Mesenchymal stem cell (in vitro differentiated cells and primary cell): ENCODE measurements around the gene EN2.

Experiments
- DNase-seq: peaks from one replicate; pipeline ENCODE4 v3.0.0-alpha.2; 2013
- H2AFZ ChIP-seq: one replicate; pipeline ENCODE4 v1.6.1; 2013; ENCODE audit warnings: low read depth, mild to moderate bottlenecking, control low read depth, inconsistent platforms, low read length, moderate library complexity
- H2AK5ac ChIP-seq: 2 replicates; pipeline ENCODE4 v1.6.1; 2013; ENCODE audit warnings: low read length, moderate library complexity, mild to moderate bottlenecking, inconsistent platforms; ENCODE audit not compliant: severe bottlenecking
- H2BK120ac ChIP-seq: one replicate; pipeline ENCODE4 v1.6.1; 2013; ENCODE audit warnings: low read depth, mild to moderate bottlenecking, inconsistent platforms, low read length, moderate library complexity
- H2BK12ac ChIP-seq, 2 experiments: one replicate each; pipeline ENCODE4 v1.6.1; 2013; ENCODE audit warnings: inconsistent platforms in 2 of 2, low read length in 2 of 2, mild to moderate bottlenecking in 2 of 2, moderate library complexity in 2 of 2, control low read depth in 1 of 2
- H2BK15ac ChIP-seq: one replicate; pipeline ENCODE4 v1.6.1; 2013; ENCODE audit warnings: mild to moderate bottlenecking, low read depth, inconsistent platforms; ENCODE audit not compliant: poor library complexity, severe bottlenecking
- H2BK5ac ChIP-seq: 2 replicates; pipeline ENCODE4 v1.6.1; 2013; ENCODE audit warnings: low read depth, mild to moderate bottlenecking, low read length, control low read depth, inconsistent platforms; ENCODE audit not compliant: poor library complexity, severe bottlenecking
- H3K14ac ChIP-seq, 2 experiments: one replicate each; pipeline ENCODE4 v1.6.1; 2013; ENCODE audit warnings: inconsistent platforms in 2 of 2, low read length in 2 of 2, control low read depth in 1 of 2, mild to moderate bottlenecking in 1 of 2, moderate library complexity in 1 of 2
- H3K18ac ChIP-seq, 2 experiments: one replicate each; pipeline ENCODE4 v1.6.1; 2013; ENCODE audit warnings: inconsistent platforms in 2 of 2, low read length in 2 of 2, control low read depth in 1 of 2, low read depth in 1 of 2, mild to moderate bottlenecking in 1 of 2
- H3K23ac ChIP-seq, 2 experiments: one replicate each; pipeline ENCODE4 v1.6.1; 2013; ENCODE audit warnings: inconsistent platforms in 2 of 2, low read length in 2 of 2, mild to moderate bottlenecking in 2 of 2, moderate library complexity in 2 of 2, control low read depth in 1 of 2
- H3K27ac ChIP-seq: 2 replicates; pipeline ENCODE4 v1.5.1; 2013; ENCODE audit warnings: mild to moderate bottlenecking, moderate library complexity, low read length, control low read depth, inconsistent platforms; ENCODE audit not compliant: poor library complexity, severe bottlenecking
- H3K27me3 ChIP-seq, 2 experiments: 2 replicates each; pipeline versions ENCODE4 v1.6.1 to v1.7.0; 2013; ENCODE audit warnings: low read length in 2 of 2, mild to moderate bottlenecking in 2 of 2, moderate library complexity in 2 of 2, control low read depth in 1 of 2, inconsistent platforms in 1 of 2; ENCODE audit not compliant: control insufficient read depth in 1 of 2, insufficient read depth in 1 of 2
- H3K36me3 ChIP-seq, 2 experiments: 2 replicates each; pipeline versions ENCODE4 v1.6.1 to v1.7.0; 2013; ENCODE audit warnings: low read length in 2 of 2, control low read depth in 1 of 2, inconsistent platforms in 1 of 2, low read depth in 1 of 2, mild to moderate bottlenecking in 1 of 2; ENCODE audit not compliant: insufficient read depth in 2 of 2, control insufficient read depth in 1 of 2
- H3K4ac ChIP-seq, 2 experiments: one replicate each; pipeline ENCODE4 v1.6.1; 2013; ENCODE audit warnings: inconsistent platforms in 2 of 2, low read length in 2 of 2, mild to moderate bottlenecking in 2 of 2, moderate library complexity in 2 of 2, control low read depth in 1 of 2, low read depth in 1 of 2
- H3K4me1 ChIP-seq: 2 replicates; pipeline ENCODE4 v1.6.1; 2013; ENCODE audit warnings: low read depth, low read length, control low read depth; ENCODE audit not compliant: control insufficient read depth, insufficient read depth
- H3K4me2 ChIP-seq: 2 replicates; pipeline ENCODE4 v1.6.1; 2013; ENCODE audit warnings: low read length, mild to moderate bottlenecking, inconsistent platforms; ENCODE audit not compliant: poor library complexity, severe bottlenecking
- H3K4me3 ChIP-seq, 2 experiments: 2 replicates each; pipeline versions ENCODE4 v1.5.1 to v1.7.0; 2013; ENCODE audit warnings: low read length in 2 of 2, mild to moderate bottlenecking in 2 of 2, control low read depth in 1 of 2, low read depth in 1 of 2; ENCODE audit not compliant: insufficient read depth in 1 of 2
- H3K79me1 ChIP-seq: replicated peaks from 2 replicates; pipeline ENCODE4 v1.6.1; 2013; ENCODE audit warnings: mild to moderate bottlenecking, control low read depth, low read length, inconsistent platforms; ENCODE audit not compliant: poor library complexity, severe bottlenecking
- H3K9ac ChIP-seq: 2 replicates; pipeline ENCODE4 v1.7.0; 2013; ENCODE audit warnings: mild to moderate bottlenecking, low read length, moderate library complexity
- H3K9me3 ChIP-seq: 2 replicates; pipeline ENCODE4 v1.7.0; 2013; ENCODE audit warnings: mild to moderate bottlenecking, low read length; ENCODE audit not compliant: control insufficient read depth
- H4K8ac ChIP-seq: one replicate; pipeline ENCODE4 v1.6.1; 2013; ENCODE audit warnings: inconsistent platforms, mild to moderate bottlenecking, low read length, moderate library complexity
- H4K91ac ChIP-seq: one replicate; pipeline ENCODE4 v1.6.1; 2013; ENCODE audit warnings: mild to moderate bottlenecking, low read length, inconsistent platforms
- WGBS: methylation state at CpG from one replicate; pipeline ENCODE4 v1.1.7; 2013; ENCODE audit warnings: mixed read lengths; 5-methylcytosine and 5-hydroxymethylcytosine counted together

EN2 gene

DNA sequence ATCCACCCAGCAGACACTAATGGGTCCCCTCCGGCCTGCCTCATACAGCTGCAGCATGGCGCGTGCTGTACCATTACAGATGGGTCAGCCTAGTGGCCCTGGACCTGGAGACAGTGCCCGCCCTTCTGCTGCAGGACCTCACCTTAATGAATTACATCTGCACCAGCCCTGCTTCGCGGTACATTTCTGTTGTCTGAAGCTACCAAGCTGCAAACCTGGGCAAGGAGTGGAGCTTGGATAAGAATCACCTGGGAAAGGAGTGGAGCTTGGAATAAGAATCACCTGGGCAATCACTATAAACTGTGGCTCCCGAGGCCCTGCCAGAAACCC, 33.0 kb upstream of the EN2 start:
- Histone ChIP-seq H2AK5ac (no peak overlapping the region), H2BK12ac (no peak overlapping the region), H3K4ac (no peak overlapping the region), H3K36me3 (no peaks in the 10 kb centered on the region), H3K27me3 (peaks cover 25 to 73% of the 10 kb centered on the region in 2 experiments), H2BK5ac (no peak overlapping the region), H2BK120ac (no peak overlapping the region), H3K14ac (no peak overlapping the region), H3K9ac (no peak overlapping the region), H2BK15ac (no peak overlapping the region), H2AFZ (no peak overlapping the region), H3K79me1 (no peaks in the 10 kb centered on the region), H4K91ac (no peak overlapping the region), H3K27ac (no peak overlapping the region), H3K23ac (no peak overlapping the region), H3K4me2 (no peak overlapping the region), H3K4me3 (no peak overlapping the region), H4K8ac (no peak overlapping the region), H3K9me3 (peaks cover 6% of the 10 kb centered on the region), H3K4me1 (no peaks in the 10 kb centered on the region), H3K18ac (no peak overlapping the region)
- DNase-seq, result no peak
- 70% methylated on average over 7 of the region's 7 CpGs for WGBS

DNA sequence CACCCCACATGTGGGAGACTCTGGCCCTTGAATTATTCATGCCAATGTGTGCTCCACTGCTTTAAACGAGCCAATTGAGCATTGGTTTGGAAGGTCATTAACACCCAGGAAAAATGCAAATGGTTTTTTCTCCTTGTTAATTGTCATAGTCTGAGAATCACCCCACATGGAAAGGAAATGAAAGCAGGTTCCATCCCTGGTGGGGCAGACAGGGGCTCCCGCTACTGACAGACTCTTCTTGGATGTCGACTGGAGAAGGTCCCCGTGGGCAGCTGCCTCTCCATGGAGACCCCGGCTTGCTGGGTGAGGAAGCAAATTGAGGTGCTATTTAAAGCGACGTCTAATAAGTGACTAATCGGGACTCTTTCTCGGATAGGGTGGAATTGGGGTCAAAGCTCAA, 32.0 kb upstream of the EN2 start:
- Histone ChIP-seq H3K79me1 (no peaks in the 10 kb centered on the region), H2BK120ac (no peak overlapping the region), H2BK5ac (no peak overlapping the region), H3K4ac (no peak overlapping the region), H2AK5ac (no peak overlapping the region), H4K8ac (no peak overlapping the region), H3K23ac (no peak overlapping the region), H2BK12ac (no peak overlapping the region), H3K27ac (no peak overlapping the region), H3K18ac (no peak overlapping the region), H3K4me3 (no peak overlapping the region), H4K91ac (no peak overlapping the region), H3K27me3 (peaks cover 30 to 74% of the 10 kb centered on the region in 2 experiments), H3K4me2 (no peak overlapping the region), H3K9ac (no peak overlapping the region), H2BK15ac (no peak overlapping the region), H2AFZ (no peak overlapping the region), H3K14ac (no peak overlapping the region), H3K9me3 (peaks cover 6% of the 10 kb centered on the region), H3K36me3 (no peaks in the 10 kb centered on the region), H3K4me1 (no peaks in the 10 kb centered on the region)
- no peak for DNase-seq
- WGBS, result 75% methylated on average over 9 of the region's 9 CpGs

DNA sequence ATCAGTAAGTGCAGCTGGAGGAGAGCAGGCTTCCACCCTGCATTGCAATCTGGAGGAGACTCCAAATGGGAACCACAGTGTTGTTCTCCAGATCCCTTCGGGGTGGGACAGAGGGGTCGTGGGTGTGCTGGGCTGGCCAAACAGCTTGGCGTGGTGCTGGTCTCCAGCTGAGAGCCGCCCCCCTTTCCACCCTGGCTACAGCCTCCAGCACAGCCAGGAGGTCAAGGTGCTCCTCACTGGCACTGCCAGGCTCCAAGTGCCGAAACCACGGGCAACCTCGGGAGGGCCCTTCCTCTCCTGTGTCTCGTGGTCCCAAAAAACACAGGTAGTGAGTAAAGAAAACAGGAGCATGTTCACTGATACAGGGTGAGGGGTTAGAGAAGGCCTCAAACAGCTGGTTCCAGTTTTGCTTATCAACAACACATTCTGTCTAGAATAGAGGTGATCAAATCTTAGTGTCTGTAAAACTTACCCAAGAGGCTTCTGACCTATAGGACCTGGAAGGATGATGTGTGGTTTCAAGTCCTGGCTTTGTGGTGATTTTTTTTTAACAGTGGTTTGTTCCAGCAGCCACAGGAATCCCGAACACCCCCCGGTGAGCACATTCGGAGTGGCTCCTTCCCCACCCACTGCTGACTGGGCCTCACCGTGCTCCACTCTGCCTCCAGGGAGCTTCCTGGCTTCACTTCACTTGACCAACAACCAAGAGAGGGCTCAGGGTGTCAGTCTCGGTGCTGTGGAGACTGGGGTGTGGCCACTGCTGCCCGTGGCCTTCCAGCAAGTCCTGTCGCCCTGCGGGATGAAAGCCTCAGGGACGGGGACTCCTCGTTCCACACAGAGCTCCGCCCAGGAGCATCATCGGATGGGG, 31.2 kb upstream of the EN2 start:
- H3K4me2 ChIP-seq, result no peak overlapping the region
- no peak overlapping the region for H3K14ac ChIP-seq
- H3K4me1 ChIP-seq, result no peaks in the 10 kb centered on the region
- peaks cover 30 to 70% of the 10 kb centered on the region in 2 experiments for H3K27me3 ChIP-seq
- H3K36me3 ChIP-seq, result no peaks in the 10 kb centered on the region
- no peak overlapping the region for H3K18ac ChIP-seq
- H3K4ac ChIP-seq, result no peak overlapping the region
- H3K9me3 ChIP-seq, result peaks cover 6% of the 10 kb centered on the region
- no peak overlapping the region for H2AFZ ChIP-seq
- no peak overlapping the region for H3K4me3 ChIP-seq
- no peak overlapping the region for H4K91ac ChIP-seq
- H2BK15ac ChIP-seq, result no peak overlapping the region
- H3K27ac ChIP-seq, result no peak overlapping the region
- no peak overlapping the region for H2BK120ac ChIP-seq
- WGBS, result 82% methylated on average over 20 of the region's 20 CpGs
- no peak overlapping the region for H3K23ac ChIP-seq
- H3K9ac ChIP-seq, result no peak overlapping the region
- no peaks in the 10 kb centered on the region for H3K79me1 ChIP-seq
- DNase-seq, result no peak
- H2BK12ac ChIP-seq, result no peak overlapping the region
- H2BK5ac ChIP-seq, result no peak overlapping the region
- H2AK5ac ChIP-seq, result no peak overlapping the region
- no peak overlapping the region for H4K8ac ChIP-seq

DNA sequence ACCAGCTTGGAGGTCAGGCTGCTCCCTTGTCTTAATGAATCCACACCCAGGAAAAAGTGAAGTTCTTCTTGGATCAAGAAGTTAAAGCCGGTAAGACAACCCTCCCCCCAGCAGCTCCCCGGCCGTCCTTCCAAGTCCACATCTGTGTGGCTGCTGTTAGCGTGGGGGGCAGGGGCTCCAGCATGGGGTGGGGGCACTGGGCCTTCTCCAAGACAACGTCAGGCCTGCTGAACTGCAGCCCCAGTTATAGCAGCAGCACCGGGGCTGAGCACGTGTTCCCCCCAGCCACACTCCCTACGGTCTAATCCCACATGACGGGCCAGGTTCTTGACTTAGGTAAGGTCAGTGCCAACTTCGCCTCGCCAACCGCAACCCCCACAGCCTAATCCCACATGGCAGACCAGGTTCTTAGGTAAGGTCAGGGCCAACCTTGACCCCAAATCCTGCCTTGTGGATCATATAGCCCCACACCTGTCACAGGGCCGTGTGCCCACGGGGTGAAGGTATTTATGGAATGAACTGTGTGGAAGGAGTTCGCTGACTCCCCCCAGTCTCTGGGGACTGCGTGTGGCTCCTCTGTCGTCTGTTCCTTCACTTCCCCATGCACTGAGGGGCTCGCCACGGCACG, 30.4 kb upstream of the EN2 start:
- Histone ChIP-seq H4K91ac (no peak overlapping the region), H3K4me3 (no peak overlapping the region), H2AFZ (no peak overlapping the region), H3K14ac (no peak overlapping the region), H3K27ac (no peak overlapping the region), H4K8ac (no peak overlapping the region), H3K79me1 (no peaks in the 10 kb centered on the region), H2BK12ac (no peak overlapping the region), H2BK5ac (no peak overlapping the region), H3K27me3 (peaks cover 28 to 73% of the 10 kb centered on the region in 2 experiments), H3K36me3 (no peaks in the 10 kb centered on the region), H3K4me1 (no peaks in the 10 kb centered on the region), H2BK15ac (no peak overlapping the region), H2AK5ac (no peak overlapping the region), H3K4me2 (no peak overlapping the region), H3K9me3 (peaks cover 6% of the 10 kb centered on the region), H3K9ac (no peak overlapping the region), H3K23ac (no peak overlapping the region), H3K18ac (no peak overlapping the region), H2BK120ac (no peak overlapping the region), H3K4ac (no peak overlapping the region)
- no peak for DNase-seq
- WGBS, result 87% methylated on average over 15 of the region's 20 CpGs
